PC-3 (cell line): ENCODE data around the gene PTRH1. TPM values are rescaled to one million over a fixed set of nuclear protein-coding genes. Genes with fewer than 3 reads are reported as not detected.

Experiments
- ATAC-seq: fragments of 200-7000 bp; cut with Tn5 transposase; 2 replicates; pipeline ENCODE4 v1.9.1; 2020; ENCODE audit warnings: mild to moderate bottlenecking, moderate library complexity
- BruUV-seq: library from RNA; stranded (reverse); fragments of 400-500 nt; replicated peaks from 2 replicates; lab custom pipeline; 2021; lab: Mats Ljungman, UMichigan
- CTCF ChIA-PET: fragments of 300-600 bp; sonication (Branson Sonifier 250); formaldehyde crosslinking; loops from one replicate; lab custom pipeline; 2022; ENCODE audit warnings: antibody characterized with exemption; lab: Charles Lee
- POLR2A ChIA-PET: fragments of 300-600 bp; sonication (Branson Sonifier 250); formaldehyde crosslinking; loops from one replicate; lab custom pipeline; 2022; ENCODE audit warnings: antibody characterized with exemption; ENCODE audit not compliant: unreplicated experiment; lab: Charles Lee
- DNase-seq: peaks from one replicate; pipeline ENCODE4 v3.0.0-alpha.2; 2015
- H2AFZ ChIP-seq: fragments of 300-600 bp; sonication (generic); 2 replicates; pipeline ENCODE4 v1.6.0; 2016; ENCODE audit warnings: antibody characterized with exemption, low read length
- H3F3A ChIP-seq: fragments of 300-600 bp; sonication (generic); one replicate; pipeline ENCODE4 v1.6.0; 2017; ENCODE audit warnings: antibody characterized with exemption, low read length, control low read depth, mild to moderate bottlenecking; ENCODE audit not compliant: unreplicated experiment
- H3K27ac ChIP-seq: fragments of 300-600 bp; sonication (generic); 2 replicates; pipeline ENCODE4 v1.5.1; 2016; ENCODE audit warnings: mild to moderate bottlenecking, low read length
- H3K27me3 ChIP-seq: fragments of 300-600 bp; sonication (generic); 2 replicates; pipeline ENCODE4 v1.6.1; 2016; ENCODE audit warnings: low read length, mixed read lengths
- H3K36me3 ChIP-seq: fragments of 300-600 bp; sonication (generic); 2 replicates; pipeline ENCODE4 v1.6.1; 2016; ENCODE audit warnings: low read depth, mixed run types, low read length, mixed read lengths
- H3K4me1 ChIP-seq: fragments of 300-600 bp; sonication (generic); 2 replicates; pipeline ENCODE4 v1.5.1; 2016; ENCODE audit warnings: low read length; ENCODE audit not compliant: insufficient read depth
- H3K4me2 ChIP-seq: fragments of 300-600 bp; sonication (generic); 2 replicates; pipeline ENCODE4 v1.6.0; 2016; ENCODE audit warnings: low read length
- H3K4me3 ChIP-seq: fragments of 300-600 bp; sonication (generic); 2 replicates; pipeline ENCODE4 v1.5.1; 2016; ENCODE audit warnings: mild to moderate bottlenecking, low read length, mixed read lengths
- H3K79me2 ChIP-seq: fragments of 300-600 bp; sonication (generic); 2 replicates; pipeline ENCODE4 v1.6.1; 2017; ENCODE audit warnings: low read length, mixed read lengths
- H3K9ac ChIP-seq: fragments of 300-600 bp; sonication (generic); 2 replicates; pipeline ENCODE4 v1.6.0; 2016; ENCODE audit warnings: mild to moderate bottlenecking, low read length
- H3K9me2 ChIP-seq: fragments of 300-600 bp; sonication (generic); replicated peaks from 2 replicates; pipeline ENCODE4 v1.6.1; 2016; ENCODE audit warnings: mixed run types, low read length, mixed read lengths
- H3K9me3 ChIP-seq: fragments of 300-600 bp; sonication (generic); 2 replicates; pipeline ENCODE4 v1.6.1; 2016; ENCODE audit warnings: low read length, mixed read lengths
- H4K20me1 ChIP-seq: fragments of 300-600 bp; sonication (generic); 2 replicates; pipeline ENCODE4 v1.6.1; 2016; ENCODE audit warnings: low read length, mixed read lengths
- EZH2 ChIP-seq: fragments of 300-600 bp; sonication (generic); IDR thresholded peaks from one replicate; pipeline ENCODE4 v1.6.1; 2017; ENCODE audit warnings: antibody characterized with exemption, mild to moderate bottlenecking, low read length; ENCODE audit not compliant: unreplicated experiment
- EZH2phosphoT487 ChIP-seq: fragments of 300-600 bp; sonication (generic); IDR thresholded peaks from 2 replicates; pipeline ENCODE4 v1.6.1; 2018; ENCODE audit warnings: mild to moderate bottlenecking, antibody characterized with exemption, low read length, borderline replicate concordance
- intact Hi-C: fragments of 100-400 bp; cut with micrococcal nuclease; formaldehyde crosslinking; loops from 2 replicates; pipeline ENCODE4 v1.9.0; 2023
- total RNA-seq: library from RNA; depleted of rRNA; stranded (reverse); fragments of >200 nt; gene quantifications from 2 replicates; pipeline ENCODE4 v1.2.3, GENCODE V29; 2014
- TF ChIP-seq, protein P1 (sequence below): fragments of 300-600 bp; sonication (generic); conservative IDR thresholded peaks from 2 replicates; pipeline ENCODE4 v1.5.1; 2017; ENCODE audit warnings: antibody characterized with exemption, low read depth, mild to moderate bottlenecking, low read length

PTRH1 gene
- total RNA-seq, 1 experiment from 2014 or later, result 45.3 TPM

DNA sequence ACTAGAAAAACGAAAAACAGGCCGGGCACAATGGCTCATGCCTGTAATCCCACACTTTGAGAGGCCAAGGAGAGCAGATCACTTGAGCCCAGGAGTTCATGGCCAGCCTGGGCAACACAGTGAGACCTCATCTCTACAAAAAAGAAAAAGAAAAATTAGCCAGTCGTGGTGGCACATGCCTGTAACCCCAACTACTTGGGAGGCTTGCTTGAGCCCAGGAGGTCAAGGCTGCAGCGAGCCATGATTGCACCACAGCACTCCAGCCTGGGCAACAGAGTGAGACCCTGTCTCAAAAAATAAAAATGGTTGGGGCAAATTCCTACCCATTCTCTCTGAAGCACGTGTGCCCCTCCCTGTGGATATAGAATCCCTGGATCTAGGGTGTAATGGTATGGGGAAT, 17.1 kb downstream of the PTRH1 start:
- POLR2A ChIA-PET, result no interaction called here
- BruUV-seq, result no TSS peak

DNA sequence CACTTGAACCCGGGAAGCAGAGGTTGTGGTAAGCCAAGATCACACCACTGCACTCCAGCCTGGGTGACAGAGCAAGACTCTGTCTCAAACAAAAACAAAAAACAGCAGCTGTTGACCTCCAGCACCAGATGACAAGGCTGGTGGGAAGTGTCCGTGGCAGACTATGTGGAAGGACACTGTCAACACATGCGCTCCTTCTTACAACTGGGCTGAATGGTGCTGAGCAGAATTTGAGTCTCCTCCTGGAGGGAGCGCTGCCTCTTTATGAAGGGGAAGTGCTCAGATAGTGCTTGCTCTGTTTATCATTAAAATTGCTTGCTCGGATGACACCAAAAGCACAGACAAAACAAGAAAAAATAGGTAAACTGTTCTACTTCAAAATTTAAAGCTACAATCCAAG, 17.9 kb downstream of the PTRH1 start:
- H3F3A ChIP-seq, result no peaks in the 10 kb centered on the region
- TF ChIP-seq EZH2, result no peak
- TF ChIP-seq EZH2phosphoT487, result no peak
- TF ChIP-seq, protein P1, sequence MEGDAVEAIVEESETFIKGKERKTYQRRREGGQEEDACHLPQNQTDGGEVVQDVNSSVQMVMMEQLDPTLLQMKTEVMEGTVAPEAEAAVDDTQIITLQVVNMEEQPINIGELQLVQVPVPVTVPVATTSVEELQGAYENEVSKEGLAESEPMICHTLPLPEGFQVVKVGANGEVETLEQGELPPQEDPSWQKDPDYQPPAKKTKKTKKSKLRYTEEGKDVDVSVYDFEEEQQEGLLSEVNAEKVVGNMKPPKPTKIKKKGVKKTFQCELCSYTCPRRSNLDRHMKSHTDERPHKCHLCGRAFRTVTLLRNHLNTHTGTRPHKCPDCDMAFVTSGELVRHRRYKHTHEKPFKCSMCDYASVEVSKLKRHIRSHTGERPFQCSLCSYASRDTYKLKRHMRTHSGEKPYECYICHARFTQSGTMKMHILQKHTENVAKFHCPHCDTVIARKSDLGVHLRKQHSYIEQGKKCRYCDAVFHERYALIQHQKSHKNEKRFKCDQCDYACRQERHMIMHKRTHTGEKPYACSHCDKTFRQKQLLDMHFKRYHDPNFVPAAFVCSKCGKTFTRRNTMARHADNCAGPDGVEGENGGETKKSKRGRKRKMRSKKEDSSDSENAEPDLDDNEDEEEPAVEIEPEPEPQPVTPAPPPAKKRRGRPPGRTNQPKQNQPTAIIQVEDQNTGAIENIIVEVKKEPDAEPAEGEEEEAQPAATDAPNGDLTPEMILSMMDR, result no peak
- H3K27ac ChIP-seq, result no peak overlapping the region
- no peaks in the 10 kb centered on the region for H3K36me3 ChIP-seq
- H3K9me2 ChIP-seq, result no peaks in the 10 kb centered on the region
- ChIA-PET CTCF (no interaction called here), POLR2A (no interaction called here)
- H3K4me2 ChIP-seq, result no peak overlapping the region
- no peaks in the 10 kb centered on the region; the same call in 1 of the 2 replicates for H3K4me1 ChIP-seq
- H3K9ac ChIP-seq, result no peak overlapping the region
- H3K27me3 ChIP-seq, result no peaks in the 10 kb centered on the region
- intact Hi-C loops, result no loop called here
- no peaks in the 10 kb centered on the region for H3K9me3 ChIP-seq
- H2AFZ ChIP-seq, result no peak overlapping the region
- BruUV-seq, result no TSS peak
- DNase-seq (no peak), ATAC-seq (no peak)
- H3K79me2 ChIP-seq, result no peaks in the 10 kb centered on the region
- H3K4me3 ChIP-seq, result no peak overlapping the region
- no peaks in the 10 kb centered on the region for H4K20me1 ChIP-seq

More for the DNA sequence above, 17.1 kb downstream of the PTRH1 start:
- no peaks in the 10 kb centered on the region; the same call in 1 of the 2 replicates for H3K4me1 ChIP-seq
- no peak overlapping the region for H3K4me3 ChIP-seq
- no peaks in the 10 kb centered on the region for H4K20me1 ChIP-seq
- H3K27ac ChIP-seq, result no peak overlapping the region
- H3K27me3 ChIP-seq, result no peaks in the 10 kb centered on the region
- H3F3A ChIP-seq, result no peaks in the 10 kb centered on the region
- no peaks in the 10 kb centered on the region for H3K9me3 ChIP-seq
- CTCF ChIA-PET, result no interaction called here
- ATAC-seq (no peak), DNase-seq (no peak)
- no peak overlapping the region for H3K4me2 ChIP-seq
- H3K79me2 ChIP-seq, result no peaks in the 10 kb centered on the region
- intact Hi-C loops, result no loop called here
- H3K9me2 ChIP-seq, result no peaks in the 10 kb centered on the region
- H3K36me3 ChIP-seq, result no peaks in the 10 kb centered on the region
- no peak overlapping the region for H3K9ac ChIP-seq
- H2AFZ ChIP-seq, result no peak overlapping the region
- TF ChIP-seq, protein P1, result no peak
- TF ChIP-seq EZH2phosphoT487 (no peak), EZH2 (no peak)

DNA sequence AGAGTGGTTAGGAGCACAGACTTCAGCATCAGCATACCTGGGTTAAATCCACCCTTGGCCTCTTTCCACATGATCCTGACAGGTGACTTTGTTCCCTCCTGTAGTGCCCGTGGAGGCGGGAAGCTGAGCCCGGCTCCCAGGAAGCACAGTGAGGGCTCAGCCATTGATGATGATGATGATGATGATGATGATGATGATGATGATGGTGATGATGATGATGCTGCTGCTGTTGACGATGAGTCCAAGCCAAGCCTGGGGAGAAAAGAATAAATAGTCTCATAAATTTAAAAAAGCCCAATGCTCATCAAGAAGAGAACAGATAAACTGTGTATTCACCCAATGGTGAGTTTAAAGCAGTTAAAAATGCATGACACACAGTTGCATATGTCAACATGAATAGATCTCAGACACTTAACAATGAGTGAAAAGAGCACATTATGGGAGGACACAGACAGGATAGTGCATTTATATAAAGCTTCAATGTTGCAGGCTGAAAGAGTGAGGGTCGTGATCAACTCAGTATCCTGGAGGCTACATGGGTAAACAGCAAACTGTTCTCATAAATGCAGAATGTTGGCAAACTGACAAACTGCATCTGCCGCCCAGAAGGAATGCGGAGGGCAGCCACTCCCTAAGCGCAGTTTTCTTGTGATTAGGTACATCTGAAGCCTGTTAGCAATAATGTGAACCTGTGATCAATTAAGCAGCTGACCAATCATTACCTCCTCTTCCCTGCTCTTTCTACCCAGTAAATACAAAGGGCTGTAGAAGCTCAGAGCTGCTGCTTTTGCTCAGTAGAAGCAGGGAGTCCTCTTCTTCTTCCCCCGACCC, 20.4 kb downstream of the PTRH1 start:
- Histone ChIP-seq H3K36me3 (no peaks in the 10 kb centered on the region), H2AFZ (no peak overlapping the region), H3K9me3 (no peaks in the 10 kb centered on the region), H3K9me2 (no peaks in the 10 kb centered on the region), H3F3A (no peaks in the 10 kb centered on the region), H3K9ac (no peak overlapping the region), H4K20me1 (no peaks in the 10 kb centered on the region), H3K79me2 (no peaks in the 10 kb centered on the region), H3K27me3 (no peaks in the 10 kb centered on the region), H3K27ac (no peak overlapping the region), H3K4me3 (no peak overlapping the region), H3K4me2 (no peak overlapping the region), H3K4me1 (no peaks in the 10 kb centered on the region; the same call in 1 of the 2 replicates)
- ChIA-PET CTCF (no interaction called here), POLR2A (interaction anchor here (0.5 to 0.7 kb wide), 2 partner anchors 136 to 156 kb away, joined by 3 to 9 read pairs; no protein-coding TSS in a partner anchor)
- intact Hi-C loops, result no loop called here
- ATAC-seq (peak; percentile 66), DNase-seq (no peak)
- TF ChIP-seq EZH2 (no peak), EZH2phosphoT487 (no peak)
- TF ChIP-seq, protein P1, result no peak
- no TSS peak for BruUV-seq
